DND-41 (cell line): ENCODE data around the gene BAAT.

ENCODE experiments used
- ATAC-seq: fragments of 200-7000 bp; cut with Tn5 transposase; 3 replicates; pipeline ENCODE4 v1.9.1; 2021; ENCODE audit warnings: low read depth; ENCODE audit not compliant: insufficient read depth
- DNase-seq: peaks from one replicate; pipeline ENCODE4 v3.0.0-alpha.2; 2020
- H2AFZ ChIP-seq: 2 replicates; pipeline ENCODE4 v1.6.0; 2012; ENCODE audit warnings: low read depth, low read length
- H3K27ac ChIP-seq: 2 replicates; pipeline ENCODE4 v1.5.1; 2012; ENCODE audit warnings: low read length, inconsistent platforms
- H3K27me3 ChIP-seq: fragments of 200-600 bp; sonication (generic); 2 replicates; pipeline ENCODE4 v1.6.0; 2012; ENCODE audit warnings: low read length, mild to moderate bottlenecking, inconsistent platforms; ENCODE audit not compliant: insufficient read depth, poor library complexity
- H3K36me3 ChIP-seq: 2 replicates; pipeline ENCODE4 v1.5.1; 2012; ENCODE audit warnings: low read length, inconsistent platforms; ENCODE audit not compliant: insufficient read depth
- H3K4me1 ChIP-seq: 2 replicates; pipeline ENCODE4 v1.5.1; 2012; ENCODE audit warnings: mild to moderate bottlenecking, low read length; ENCODE audit not compliant: insufficient read depth
- H3K4me2 ChIP-seq: 2 replicates; pipeline ENCODE4 v1.6.0; 2012; ENCODE audit warnings: mild to moderate bottlenecking, moderate library complexity, low read length, inconsistent platforms; ENCODE audit not compliant: insufficient read depth
- H3K4me3 ChIP-seq, 2 experiments: fragments of 200-600 bp in 1 of 2; shearing (Covaris generic) in 1 of 2; 2 replicates each; pipeline ENCODE4 v1.5.1; 2012 to 2016; ENCODE audit warnings: inconsistent platforms in 2 of 2, low read length in 2 of 2, mild to moderate bottlenecking in 2 of 2, low read depth in 1 of 2, moderate library complexity in 1 of 2
- H3K79me2 ChIP-seq: 2 replicates; pipeline ENCODE4 v1.6.0; 2012; ENCODE audit warnings: low read length, inconsistent platforms; ENCODE audit not compliant: insufficient read depth
- H3K9ac ChIP-seq: 2 replicates; pipeline ENCODE4 v1.6.0; 2012; ENCODE audit warnings: low read depth, mild to moderate bottlenecking, inconsistent platforms, low read length, moderate library complexity
- H3K9me3 ChIP-seq: 2 replicates; pipeline ENCODE4 v1.5.1; 2012; ENCODE audit warnings: low read length, moderate library complexity, mild to moderate bottlenecking, inconsistent platforms; ENCODE audit not compliant: insufficient read depth, severe bottlenecking
- H4K20me1 ChIP-seq: 2 replicates; pipeline ENCODE4 v1.6.0; 2012; ENCODE audit warnings: low read length; ENCODE audit not compliant: insufficient read depth
- CTCF ChIP-seq: IDR thresholded peaks from 2 replicates; pipeline ENCODE4 v1.5.1; 2012; ENCODE audit warnings: borderline replicate concordance, low read length, moderate library complexity, mild to moderate bottlenecking; ENCODE audit not compliant: poor library complexity, severe bottlenecking; ENCODE audit errors: extremely low read depth
- EZH2 ChIP-seq: IDR thresholded peaks from 3 replicates; pipeline ENCODE4 v1.6.1; 2012; ENCODE audit warnings: borderline replicate concordance, low read depth, mild to moderate bottlenecking, moderate library complexity, low read length, inconsistent platforms; ENCODE audit not compliant: severe bottlenecking

Gene BAAT

GRCh38 chr9:101381833-101382342, 2.9 kb downstream of the BAAT start:
- Histone ChIP-seq H2AFZ (no peak overlapping the region), H3K9me3 (peaks cover 10% of the 10 kb centered on the region), H3K79me2 (no peaks in the 10 kb centered on the region), H3K27ac (no peak overlapping the region), H3K4me2 (no peak overlapping the region), H3K4me3 (no peak overlapping the region), H3K36me3 (no peaks in the 10 kb centered on the region), H3K9ac (no peak overlapping the region), H4K20me1 (no peaks in the 10 kb centered on the region), H3K4me1 (no peaks in the 10 kb centered on the region), H3K27me3 (no peaks in the 10 kb centered on the region)
- no peak for DNase-seq
- no peak for TF ChIP-seq EZH2
- TF ChIP-seq CTCF = no peak
- ATAC-seq = no peak

GRCh38 chr9:101381118-101381517, 3.7 kb downstream of the BAAT start:
- Histone ChIP-seq H3K36me3 (no peaks in the 10 kb centered on the region), H3K4me2 (no peak overlapping the region), H4K20me1 (no peaks in the 10 kb centered on the region), H3K79me2 (no peaks in the 10 kb centered on the region), H3K27me3 (no peaks in the 10 kb centered on the region), H3K27ac (no peak overlapping the region), H2AFZ (no peak overlapping the region), H3K4me1 (no peaks in the 10 kb centered on the region), H3K4me3 (no peak overlapping the region), H3K9me3 (peaks cover 10% of the 10 kb centered on the region), H3K9ac (no peak overlapping the region)
- TF ChIP-seq EZH2 = no peak
- TF ChIP-seq CTCF = no peak
- DNase-seq = no peak
- ATAC-seq = no peak

GRCh38 chr9:101380295-101380694, 4.5 kb downstream of the BAAT start:
- TF ChIP-seq EZH2 (no peak), CTCF (no peak)
- DNase-seq (no peak), ATAC-seq (no peak)
- H3K36me3 ChIP-seq = no peaks in the 10 kb centered on the region
- H2AFZ ChIP-seq = no peak overlapping the region
- H3K27me3 ChIP-seq = no peaks in the 10 kb centered on the region
- no peaks in the 10 kb centered on the region for H4K20me1 ChIP-seq
- no peak overlapping the region for H3K27ac ChIP-seq
- no peak overlapping the region for H3K9ac ChIP-seq
- no peak overlapping the region for H3K4me2 ChIP-seq
- H3K4me3 ChIP-seq = no peak overlapping the region
- no peaks in the 10 kb centered on the region for H3K79me2 ChIP-seq
- H3K4me1 ChIP-seq = no peaks in the 10 kb centered on the region
- H3K9me3 ChIP-seq = peaks cover 7% of the 10 kb centered on the region
